CD4-positive, alpha-beta T cell treated with Interleukin-4 for 1 hour (primary cell): ENCODE data around the gene AOPEP.

Source experiments
- DNase-seq, 2 donors: peaks; one replicate each; pipeline ENCODE4 v3.0.0-alpha.2; 2020 to 2022

AOPEP gene

DNA sequence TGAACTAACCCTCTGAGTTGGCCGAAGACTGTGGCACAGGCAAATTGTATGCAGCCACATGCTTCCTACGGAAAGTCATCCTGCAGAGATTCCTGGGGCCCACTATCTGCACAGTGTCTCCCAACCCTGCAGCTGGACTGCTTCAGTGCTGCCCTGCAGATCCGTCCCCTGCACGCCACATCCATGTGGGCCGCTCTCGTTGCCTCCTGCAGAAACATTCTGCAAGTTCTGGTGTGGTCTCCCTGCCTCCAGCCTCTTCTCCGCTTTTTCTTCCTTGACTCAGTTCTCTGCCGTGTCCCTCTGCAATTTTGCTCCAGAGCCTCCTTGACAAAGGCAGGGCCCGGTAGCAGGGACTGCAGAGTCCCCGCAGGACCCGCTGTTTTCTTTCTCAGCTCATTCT is 249.0 kb downstream of the AOPEP start:
- DNase-seq: no peak

GRCh38 chr9:94976077-94976476 is 249.6 kb downstream of the AOPEP start:
- DNase-seq: no peak

DNA sequence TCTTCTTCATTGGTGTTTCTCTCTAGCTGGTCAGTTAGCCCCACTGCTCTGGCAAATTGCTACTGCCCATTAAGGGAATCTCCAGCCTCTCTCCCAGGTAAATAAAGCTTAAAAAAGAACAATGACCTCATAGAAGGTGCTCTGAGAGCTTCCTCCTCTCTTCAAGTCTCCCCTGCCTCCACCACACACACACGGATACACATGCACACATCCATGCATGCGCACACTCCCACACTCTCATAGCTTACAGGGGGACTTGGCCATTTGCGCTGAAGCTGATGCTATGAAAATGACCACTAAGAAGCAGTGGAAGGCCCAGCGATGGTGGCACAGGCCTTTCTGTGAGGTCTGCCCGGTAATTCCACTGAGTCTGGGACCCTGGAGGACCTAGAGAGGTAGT is 250.9 kb downstream of the AOPEP start:
- DNase-seq: no peak

- DNase-seq: no peak
Observed at GRCh38 chr9:94979904-94980507, 253.5 kb downstream of the AOPEP start.

GRCh38 chr9:94980947-94981722 is 254.6 kb downstream of the AOPEP start:
- no peak for DNase-seq

- no peak for DNase-seq
Observed at GRCh38 chr9:94981723-94982090, 255.2 kb downstream of the AOPEP start.

DNA sequence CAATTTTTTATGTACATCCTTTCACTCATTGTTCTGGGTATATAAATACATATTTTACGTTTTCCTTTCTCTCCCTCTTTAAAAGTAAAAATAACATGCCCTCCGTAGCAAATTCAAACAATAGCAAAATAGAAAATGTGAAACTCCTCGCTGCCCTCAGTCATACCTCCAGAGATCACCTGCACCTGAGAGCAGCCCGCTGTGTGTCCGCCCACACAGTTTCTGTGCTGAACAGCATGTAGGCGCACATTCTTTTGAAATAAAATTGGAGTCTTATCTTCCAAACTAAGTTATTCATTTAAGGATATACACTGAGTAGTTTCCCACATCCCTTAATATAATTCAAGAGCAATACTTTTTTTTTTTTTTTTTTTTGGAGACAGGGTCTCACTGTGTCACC is 255.7 kb downstream of the AOPEP start:
- DNase-seq: no peak

DNA sequence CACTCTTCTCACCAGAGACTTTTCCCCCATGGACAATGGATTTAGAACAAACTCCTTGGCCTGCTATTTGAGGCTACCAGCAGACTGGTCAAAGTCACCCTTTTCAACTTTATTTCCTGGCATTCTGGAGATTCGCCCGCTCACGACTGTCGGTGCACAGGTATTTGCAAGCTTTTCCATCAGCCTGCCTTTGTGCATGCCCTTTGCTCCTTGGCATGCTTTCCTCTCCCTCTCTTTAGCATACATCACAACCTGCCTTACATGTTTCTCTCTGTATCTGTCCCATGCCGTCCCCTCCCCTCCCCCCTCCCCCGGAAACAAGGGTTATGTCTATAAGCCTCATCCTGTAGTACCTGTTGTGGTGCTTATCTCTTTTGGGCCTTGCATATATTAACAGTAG is 257.1 kb downstream of the AOPEP start:
- DNase-seq: no peak

GRCh38 chr9:94984891-94985476 is 258.5 kb downstream of the AOPEP start:
- peak in 1 of 2 donors; percentile 15 for DNase-seq

DNA sequence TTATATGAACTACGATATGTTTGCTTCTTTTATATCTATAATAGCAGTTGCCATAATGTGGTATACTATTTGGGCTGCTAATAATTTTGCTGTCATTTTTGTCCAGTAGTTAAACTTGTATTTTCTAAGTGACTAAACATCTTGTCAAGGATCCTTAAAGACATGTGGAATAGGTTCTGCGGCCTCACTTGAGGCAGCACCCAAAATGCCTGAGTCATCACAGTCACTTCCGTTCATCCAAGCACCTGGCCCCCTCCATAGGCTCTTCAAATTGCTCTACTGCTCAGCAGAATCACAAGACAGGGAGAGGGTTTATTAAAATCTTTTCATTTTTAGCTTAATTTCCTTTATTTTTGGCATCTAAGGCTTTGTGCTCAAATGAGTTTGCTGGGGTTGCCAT is 259.1 kb downstream of the AOPEP start:
- no peak for DNase-seq

DNA sequence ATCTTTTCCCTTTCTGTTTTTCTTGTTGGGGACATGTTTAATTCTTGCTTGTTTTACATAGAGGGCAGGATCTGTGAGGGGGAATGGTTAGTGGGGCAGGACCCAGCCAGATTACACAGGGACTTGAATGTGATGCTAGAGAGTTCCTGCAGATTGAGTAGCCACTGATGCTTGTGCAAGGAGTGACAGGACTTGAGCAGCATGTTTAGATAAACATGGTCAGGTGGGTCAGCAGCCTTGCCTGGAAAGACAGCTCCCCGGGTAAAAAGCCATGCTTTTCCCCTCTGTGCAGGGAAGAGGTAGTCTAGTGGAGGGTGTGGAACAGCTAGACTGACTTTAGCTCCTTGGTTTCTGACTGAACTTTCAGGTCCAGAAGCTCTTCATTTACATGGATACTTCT is 261.2 kb downstream of the AOPEP start:
- DNase-seq: no peak

GRCh38 chr9:94990897-94991561 is 264.5 kb downstream of the AOPEP start:
- no peak for DNase-seq

DNA sequence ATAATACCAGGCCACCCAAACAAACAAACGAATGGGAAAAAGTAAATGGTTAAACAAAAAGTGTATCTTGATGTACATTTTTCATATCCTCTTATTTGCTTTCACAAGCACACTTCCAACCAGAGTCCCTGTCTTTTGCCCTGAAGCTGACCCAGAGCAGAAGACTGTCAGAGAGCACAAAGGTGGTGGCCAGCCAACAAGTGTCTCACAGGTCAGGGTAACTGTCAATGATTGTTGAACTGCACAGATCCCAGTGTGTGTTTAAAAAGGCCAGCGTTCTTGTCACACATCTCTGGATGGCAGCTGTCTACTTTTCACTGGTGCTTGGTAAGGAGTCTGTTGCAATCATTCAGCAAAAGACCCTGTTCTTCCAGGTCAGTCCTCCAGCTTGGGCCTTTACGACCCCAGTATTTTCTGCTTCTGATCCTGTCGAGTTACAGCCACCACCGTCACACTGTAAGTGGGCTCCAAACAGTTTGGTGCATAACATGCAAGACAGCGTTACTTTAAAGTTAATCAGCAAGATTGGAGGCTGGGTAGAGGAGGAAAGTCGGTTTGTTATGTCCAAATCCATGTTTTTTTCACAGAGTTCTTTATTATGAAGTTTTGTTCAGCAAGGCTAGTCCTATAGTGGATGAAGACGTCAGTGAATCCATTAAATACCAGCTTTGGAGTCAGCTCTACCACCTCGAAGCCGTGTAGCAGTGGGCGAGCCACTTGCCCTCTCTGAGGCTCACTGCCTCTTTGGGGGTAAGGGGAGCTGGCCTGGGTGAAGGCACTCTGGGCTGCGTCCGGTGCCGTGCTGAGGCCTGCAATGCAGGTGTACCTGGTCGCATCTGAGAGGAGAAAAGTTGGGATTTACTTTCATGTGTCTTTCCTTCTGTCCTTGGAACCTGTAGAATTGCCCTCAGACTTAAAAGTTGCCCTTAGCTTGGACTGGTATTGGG is 265.7 kb downstream of the AOPEP start:
- DNase-seq: no peak

DNA sequence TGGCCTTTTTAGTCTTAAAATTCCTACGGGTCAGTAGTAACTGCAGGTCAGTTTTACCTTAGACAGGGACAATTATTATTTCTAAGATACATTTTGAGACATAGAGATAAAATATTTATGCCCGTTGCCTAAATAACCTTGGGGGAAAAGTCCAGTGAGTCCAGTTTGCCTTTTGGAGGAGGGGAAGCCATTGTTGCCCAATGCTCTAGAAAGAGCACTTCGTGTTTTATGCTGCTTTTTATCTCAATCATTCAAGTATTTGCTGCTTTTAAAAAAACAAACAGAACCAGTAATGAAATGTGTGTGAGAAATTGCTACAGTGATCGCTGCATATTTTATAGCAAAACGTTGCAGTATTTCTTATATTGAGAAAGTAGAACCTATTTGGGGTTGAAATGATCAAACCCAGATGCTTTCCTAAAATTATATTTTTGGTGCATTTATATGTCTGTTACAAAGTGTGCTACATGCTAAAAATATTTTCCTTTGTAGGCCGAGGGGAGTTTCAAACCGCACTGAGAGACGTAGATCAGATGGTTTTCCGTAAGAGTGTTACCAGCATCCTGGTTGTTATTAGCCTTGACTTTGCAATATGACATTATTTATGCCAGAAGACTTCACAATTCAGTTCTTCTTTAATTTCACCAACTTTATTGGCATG is 266.8 kb downstream of the AOPEP start:
- no peak for DNase-seq

DNA sequence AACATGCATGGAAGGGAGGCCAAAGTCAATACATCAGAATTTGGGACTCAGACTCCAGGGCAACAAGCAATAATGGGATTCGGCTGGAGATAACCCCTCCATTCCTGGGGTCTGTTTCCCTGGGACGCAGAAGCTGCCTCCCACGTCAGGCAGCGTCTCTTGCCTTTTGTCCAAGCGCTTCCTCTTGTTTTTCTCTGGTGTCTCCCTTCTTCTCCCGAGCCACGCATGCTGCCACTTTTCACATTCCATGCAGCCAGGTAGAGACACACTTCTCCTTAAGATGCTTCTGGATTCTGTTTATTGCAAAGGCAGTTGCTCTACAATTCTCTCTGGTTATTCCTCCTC is 267.3 kb downstream of the AOPEP start:
- no peak for DNase-seq

- no peak for DNase-seq
Observed at GRCh38 chr9:94995048-94995693, 268.7 kb downstream of the AOPEP start.

GRCh38 chr9:94996641-94997040 is 270.1 kb downstream of the AOPEP start:
- no peak for DNase-seq

DNA sequence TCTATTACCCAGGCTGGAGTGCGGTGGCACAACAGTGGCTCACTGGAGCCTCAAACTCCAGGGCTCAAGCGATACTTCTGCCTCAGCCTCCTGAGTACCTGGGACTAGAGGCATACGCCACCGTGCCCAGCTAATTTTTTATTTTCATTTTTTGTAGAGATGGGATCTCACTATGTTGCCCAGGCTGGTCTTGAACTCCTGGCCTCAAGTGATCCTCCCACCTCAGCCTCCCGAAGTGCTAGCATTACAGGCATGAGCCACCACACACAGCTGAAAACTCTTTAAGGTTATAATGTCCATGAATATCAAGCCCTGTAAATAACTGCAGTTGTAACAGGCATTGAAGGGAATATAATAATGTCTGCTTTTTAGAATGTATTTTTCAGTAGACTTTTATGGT is 271.2 kb downstream of the AOPEP start:
- DNase-seq: no peak

- no peak for DNase-seq
Observed at GRCh38 chr9:94999832-95000231, 273.3 kb downstream of the AOPEP start.

DNA sequence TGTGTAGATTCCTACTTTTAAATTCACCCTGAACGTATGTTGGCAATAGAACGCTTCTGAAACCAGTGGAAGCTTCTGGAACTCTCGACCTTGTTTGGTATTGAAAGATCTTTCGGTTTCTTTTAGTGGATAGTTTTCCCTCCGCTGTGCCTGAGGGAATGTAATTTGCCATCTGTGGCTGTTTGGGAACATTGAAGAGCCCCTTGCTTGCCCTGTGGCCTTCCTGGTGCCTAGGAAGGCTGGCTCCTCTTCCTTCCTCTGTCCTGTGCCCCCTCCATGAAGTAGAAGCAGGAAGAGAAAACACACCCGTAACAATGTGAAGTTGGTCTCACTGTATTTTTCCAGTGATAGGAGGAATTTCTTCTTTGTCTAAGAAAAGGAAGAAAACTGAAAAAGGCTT is 274.3 kb downstream of the AOPEP start:
- DNase-seq: no peak

DNA sequence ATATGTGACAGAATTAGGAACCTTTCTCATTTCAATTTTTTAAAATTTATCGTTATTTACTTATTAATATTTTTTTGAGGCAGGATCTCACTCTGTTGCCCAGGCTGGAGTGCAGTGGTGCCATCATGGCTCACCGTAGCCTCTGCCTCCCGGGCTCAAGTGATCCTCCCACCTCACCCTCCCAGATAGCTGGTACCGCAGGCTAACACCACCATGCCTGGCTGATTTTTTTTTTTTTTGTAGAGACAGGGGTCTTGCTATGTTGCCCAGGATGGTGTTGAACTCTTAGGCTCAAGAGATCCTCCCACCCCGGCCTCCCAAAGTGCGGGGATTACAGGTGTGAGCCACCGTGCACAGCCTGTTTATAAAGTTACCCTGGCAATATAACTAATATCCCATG is 275.2 kb downstream of the AOPEP start:
- DNase-seq: no peak
